K562 (cell line): Measurements from ENCODE around the gene PDZK1IP1. TPM values are rescaled to one million over a fixed set of nuclear protein-coding genes. Genes with fewer than 3 reads are reported as not detected.
"Not testable (repeated sequence)": the region's sequence is repeated elsewhere in the genome, so short reads cannot be mapped to it uniquely, and the experiment has no call there.

Experiments used
- ATAC-seq: fragments of 200-7000 bp; cut with Tn5 transposase; 3 replicates; pipeline ENCODE4 v1.9.1; 2020; ENCODE audit warnings: moderate library complexity
- BruUV-seq: library from RNA; stranded (reverse); fragments of 400-500 nt; replicated peaks from 2 replicates; lab custom pipeline; 2021; lab: Mats Ljungman, UMichigan
- CTCF ChIA-PET: fragments of 300-600 bp; formaldehyde crosslinking; extraction: SDS; loops from one replicate; lab custom pipeline; 2021; ENCODE audit warnings: low intra/inter-chr PET ratio; lab: Yijun Ruan, JAX
- POLR2A ChIA-PET: fragments of 300-600, 350-650 bp; sonication (Branson Sonifier 250); formaldehyde crosslinking; extraction: SDS; loops from one replicate; lab custom pipeline; 2021; ENCODE audit warnings: antibody characterized with exemption, inconsistent platforms; lab: Yijun Ruan, JAX
- DNase-seq, 4 experiments: peaks; one replicate each; pipeline versions ENCODE4 v3.0.0 to v3.0.0-alpha.2; 2011 to 2018; ENCODE audit warnings: low spot score in 3 of 4, mixed read lengths in 3 of 4; ENCODE audit errors: extremely low read depth in 1 of 4
- FAIRE-seq: peaks from 2 replicates; lab custom pipeline; 2011; peaks lifted over from hg19 to GRCh38; lab: Jason Lieb, UNC
- H2AFZ ChIP-seq: 2 replicates; pipeline ENCODE4 v1.6.0; 2011; ENCODE audit warnings: low read depth, low read length, control low read depth, inconsistent platforms
- H3K27ac ChIP-seq: fragments of 200-600 bp; 3 replicates; pipeline ENCODE4 v1.8.0; 2011; ENCODE audit warnings: low read depth, mild to moderate bottlenecking, control low read depth, inconsistent platforms, low read length, moderate library complexity, mixed read lengths; ENCODE audit errors: extremely low read depth
- H3K27me3 ChIP-seq, 2 experiments: fragments of 300-600 bp in 1 of 2; 2 replicates in 1 of 2; 3 replicates in 1 of 2; pipeline versions ENCODE4 v1.6.0 to v1.8.0; 2011; ENCODE audit warnings: inconsistent platforms in 2 of 2, low read length in 2 of 2, mild to moderate bottlenecking in 1 of 2, mixed read lengths in 1 of 2, moderate library complexity in 1 of 2; ENCODE audit not compliant: control insufficient read depth in 2 of 2, insufficient read depth in 2 of 2
- H3K36me3 ChIP-seq: fragments of 300-600 bp; 3 replicates; pipeline ENCODE4 v1.8.0; 2011; ENCODE audit warnings: mild to moderate bottlenecking, low read length, inconsistent platforms; ENCODE audit not compliant: control insufficient read depth, insufficient read depth
- H3K4me1 ChIP-seq, 2 experiments: fragments of 200-600 bp in 1 of 2; replicated peaks in 1 of 2; 2 replicates in 1 of 2; 3 replicates in 1 of 2; pipeline versions ENCODE4 v1.5.1 to v1.8.0; 2011; ENCODE audit warnings: inconsistent platforms in 2 of 2, low read length in 2 of 2, mild to moderate bottlenecking in 1 of 2, mixed read lengths in 1 of 2, moderate library complexity in 1 of 2; ENCODE audit not compliant: control insufficient read depth in 2 of 2, insufficient read depth in 2 of 2
- H3K4me2 ChIP-seq: 2 replicates; pipeline ENCODE4 v1.6.1; 2011; ENCODE audit warnings: low read length, control low read depth, inconsistent platforms, mixed read lengths; ENCODE audit not compliant: insufficient read depth
- H3K4me3 ChIP-seq: fragments of 200-600 bp; sonication (generic), shearing (Covaris generic); 2 replicates; pipeline ENCODE4 v1.5.1; 2016; ENCODE audit warnings: control low read depth, inconsistent platforms
- H3K79me2 ChIP-seq: fragments of 200-600 bp; 3 replicates; pipeline ENCODE4 v1.8.0; 2011; ENCODE audit warnings: low read length, inconsistent platforms; ENCODE audit not compliant: control insufficient read depth, insufficient read depth
- H3K9ac ChIP-seq, 2 experiments: 2 replicates each; pipeline versions ENCODE4 v1.6.0 to v1.6.1; 2011; ENCODE audit warnings: low read depth in 2 of 2, low read length in 2 of 2, control low read depth in 1 of 2, inconsistent platforms in 1 of 2, mild to moderate bottlenecking in 1 of 2, mixed read lengths in 1 of 2; ENCODE audit not compliant: insufficient read depth in 1 of 2
- H3K9me1 ChIP-seq: one replicate; pipeline ENCODE4 v1.6.0; 2011; ENCODE audit warnings: inconsistent platforms, mild to moderate bottlenecking, low read length, moderate library complexity; ENCODE audit not compliant: control insufficient read depth, insufficient read depth
- H3K9me3 ChIP-seq: replicated peaks from 2 replicates; pipeline ENCODE4 v1.5.1; 2011; ENCODE audit warnings: low read depth, low read length, inconsistent platforms; ENCODE audit not compliant: control insufficient read depth, insufficient read depth
- H4K20me1 ChIP-seq: replicated peaks from 2 replicates; pipeline ENCODE4 v1.6.1; 2011; ENCODE audit warnings: low read length, inconsistent platforms, mixed read lengths; ENCODE audit not compliant: control insufficient read depth, insufficient read depth
- CTCF ChIP-seq, 3 experiments: IDR thresholded peaks in 2 of 3; conservative IDR thresholded peaks in 1 of 3; 2 replicates each; pipeline ENCODE4 v1.5.1; 2011 to 2012; ENCODE audit warnings: low read length in 3 of 3, mild to moderate bottlenecking in 3 of 3, control low read depth in 2 of 3, improper control_type of control experiment in 1 of 3, inconsistent platforms in 1 of 3, low read depth in 1 of 3, mixed read lengths in 1 of 3, moderate library complexity in 1 of 3; ENCODE audit not compliant: insufficient read depth in 2 of 3
- NFIC ChIP-seq: fragments of 450-650 bp; IDR thresholded peaks from 2 replicates; pipeline ENCODE4 v1.6.1; 2017; ENCODE audit warnings: mild to moderate bottlenecking, inconsistent platforms
- NFIX ChIP-seq: fragments of 250-450 bp; sonication (Bioruptor Pico); IDR thresholded peaks from 2 replicates; pipeline ENCODE4 v1.4.0; 2020; ENCODE audit warnings: low read depth, mild to moderate bottlenecking, moderate library complexity
- NFXL1 ChIP-seq: fragments of 450-650 bp; formaldehyde crosslinking; IDR thresholded peaks from 2 replicates; pipeline ENCODE4 v1.4.0; 2021; ENCODE audit warnings: mild to moderate bottlenecking
- RAD21 ChIP-seq, 2 experiments: fragments of 250-450 bp in 1 of 2; fragments of 450-650 bp in 1 of 2; sonication (Bioruptor Pico) in 1 of 2; formaldehyde crosslinking in 1 of 2; IDR thresholded peaks in 1 of 2; conservative IDR thresholded peaks in 1 of 2; 2 replicates each; pipeline versions ENCODE4 v1.4.0 to v1.8.0; 2020 to 2022; ENCODE audit warnings: mild to moderate bottlenecking in 2 of 2, moderate library complexity in 1 of 2
- ZNF143 ChIP-seq: sonication (generic); formaldehyde crosslinking; IDR thresholded peaks from 2 replicates; pipeline ENCODE4 v1.9.0; 2022; ENCODE audit warnings: mild to moderate bottlenecking, missing genetic modification reagents
- WGBS: fragments of 100-300 bp; shearing (Covaris generic); methylation state at CpG from one replicate; pipeline ENCODE4 v1.1.6; 2016; ENCODE audit warnings: low coverage, mixed read lengths; ENCODE audit not compliant: insufficient coverage; ENCODE audit errors: missing lambda C conversion rate; 5-methylcytosine and 5-hydroxymethylcytosine counted together
- in situ Hi-C: fragments of 300-500 bp; cut with MboI; formaldehyde crosslinking; loops from 4 replicates; pipeline ENCODE4 v1.15.0; 2018; ENCODE audit warnings: inconsistent platforms, mixed read lengths
- intact Hi-C: fragments of 100-400 bp; cut with micrococcal nuclease; formaldehyde crosslinking; loops from 2 replicates; pipeline ENCODE4 v1.14.2; 2022
- polyA plus RNA-seq, 8 experiments: library from polyadenylated mRNA; depleted of rRNA in 4 of 8; stranded (reverse) in 5 of 8; unstranded in 3 of 8; fragments of >200 nt; fragmentation: Nextera tagmentation in 2 of 8; fragmentation: Illumina TruSeq in 1 of 8; extraction: Ambion mirVana in 2 of 8; extraction: Trizol in 1 of 8; gene quantifications; 2 replicates each; pipeline versions ENCODE4 v1.2.1 to v1.2.3, GENCODE V29; 2011 to 2014; ENCODE audit warnings: inconsistent platforms in 1 of 8, missing spikeins in 1 of 8
- total RNA-seq, 7 experiments: library from RNA; depleted of rRNA in 6 of 7; stranded (reverse); fragments of >200 nt in 6 of 7; fragmentation: Illumina TruSeq in 2 of 7; extraction: Trizol in 2 of 7; gene quantifications; 2 replicates each; pipeline versions ENCODE4 v1.2.1 to v1.2.3, GENCODE V29; 2011 to 2021; ENCODE audit warnings: low replicate concordance in 1 of 7

PDZK1IP1 gene
- total and polyA plus RNA-seq, 9 of the 15 experiments (the other 6 are each of a cell fraction or from before 2014, with no cell fraction given), result 0.17 to 0.68 (median 0.53) TPM; not detected in 2

- Histone ChIP-seq H2AFZ (no peak overlapping the region), H3K4me3 (no peak overlapping the region), H3K4me2 (no peak overlapping the region), H3K79me2 (no peaks in the 10 kb centered on the region), H3K9ac (no peak overlapping the region), H3K9me3 (no peaks in the 10 kb centered on the region), H3K4me1 (peaks cover 31 to 33% of the 10 kb centered on the region in 2 experiments; a peak in 4 of 5 replicates), H3K27ac (no peak overlapping the region), H3K27me3 (no peaks in the 10 kb centered on the region), H3K36me3 (no peaks in the 10 kb centered on the region), H3K9me1 (no peaks in the 10 kb centered on the region), H4K20me1 (no peaks in the 10 kb centered on the region)
- CTCF ChIA-PET, result no interaction called here
- intact Hi-C loops, result no loop called here
- POLR2A ChIA-PET, result interaction anchor here (1.0 to 5.7 kb wide), 3 partner anchors 15 to 19 kb away, joined by 3 to 65 read pairs (median 4); no protein-coding TSS in a partner anchor
- FAIRE-seq (no peak), ATAC-seq (no peak), DNase-seq (no peak)
- in situ Hi-C loops, result no loop called here
- peak; percentile 96 for TF ChIP-seq NFIC
- TF ChIP-seq NFXL1 (CRISPR knock-in tag), result no peak
- peak; percentile 38; the same call in 1 of the 2 replicates for TF ChIP-seq NFIX (CRISPR knock-in tag)
- TF ChIP-seq ZNF143, result no peak
- peak in 1 of 2 experiments; percentile 35; a peak in 2 of 4 replicates for TF ChIP-seq RAD21 (CRISPR knock-in tag; conservative IDR thresholded peaks at IDR 0.05 in 1 of 2, IDR thresholded peaks at IDR 0.05 in 1 of 2)
- peak in 1 of 3 experiments; percentile 5; a peak in 2 of 6 replicates for TF ChIP-seq CTCF (IDR thresholded peaks at IDR 0.05 in 2 of 3, conservative IDR thresholded peaks at IDR 0.05 in 1 of 3; ENCODE audit: insufficient read depth in 2 of 3, low read depth in 1 of 3, low read length in 3 of 3)
- BruUV-seq, result no TSS peak
- 53% methylated on average over 3 of the region's 3 CpGs for WGBS
Measured at GRCh38 chr1:47196622-47197021, 6.8 kb upstream of the PDZK1IP1 start.

DNA sequence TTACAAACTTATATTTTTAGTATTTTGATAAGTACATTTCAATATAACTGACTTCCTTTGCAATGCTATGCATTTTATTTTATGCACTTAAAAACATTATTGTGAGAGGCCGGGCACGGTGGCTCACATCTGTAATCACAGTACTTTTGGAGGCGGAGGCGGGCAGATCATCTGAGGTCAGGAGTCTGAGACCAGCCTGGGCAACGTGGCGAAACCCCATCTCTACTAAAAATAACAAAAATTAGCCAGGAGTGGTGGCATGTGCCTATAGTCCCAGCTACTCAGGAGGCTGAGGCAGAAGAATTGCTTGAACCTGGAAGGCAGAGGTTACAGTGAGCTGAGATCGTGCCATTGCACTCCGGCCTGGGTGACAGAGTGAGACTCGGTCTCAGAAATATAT is 6.1 kb upstream of the PDZK1IP1 start:
- H3K4me3 ChIP-seq, H3K79me2 ChIP-seq, H4K20me1 ChIP-seq, H3K9me1 ChIP-seq, H3K27ac ChIP-seq, H3K4me2 ChIP-seq, FAIRE-seq, H3K9ac ChIP-seq, H3K9me3 ChIP-seq, H2AFZ ChIP-seq, ATAC-seq, H3K36me3 ChIP-seq, CTCF ChIA-PET, DNase-seq, BruUV-seq, in situ Hi-C loops, H3K27me3 ChIP-seq: not testable (repeated sequence)
- H3K4me1 ChIP-seq, result peaks cover 31 to 38% of the 10 kb centered on the region in 2 experiments; a peak in 4 of 5 replicates
- POLR2A ChIA-PET, result interaction anchor here (1.0 to 5.7 kb wide), 3 partner anchors 15 to 20 kb away, joined by 3 to 65 read pairs (median 4); no protein-coding TSS in a partner anchor
- WGBS, result 89% methylated on average over 9 of the region's 9 CpGs
- intact Hi-C loops, result loop anchor here (2.0 kb wide), 1 partner anchor 15 kb away; no protein-coding TSS in a partner anchor
